SK-N-SH (cell line): ENCODE measurements around the gene SEC31B. TPM values are rescaled to one million over a fixed set of nuclear protein-coding genes. Genes with fewer than 3 reads are reported as not detected.

ENCODE experiments used
- CTCF ChIA-PET: fragments of 300-600, 350-600 bp; formaldehyde crosslinking; extraction: SDS; loops from one replicate; lab custom pipeline; 2021; lab: Yijun Ruan, JAX
- POLR2A ChIA-PET: fragments of 350-600 bp; sonication (Branson Sonifier 250); formaldehyde crosslinking; extraction: SDS; loops from one replicate; lab custom pipeline; 2020; ENCODE audit warnings: antibody characterized with exemption, inconsistent platforms; lab: Yijun Ruan, JAX
- DNase-seq: peaks from one replicate; pipeline ENCODE4 v3.0.0; 2012
- H2AFZ ChIP-seq: fragments of 200-600 bp; sonication (generic); 2 replicates; pipeline ENCODE4 v1.8.1; 2016; ENCODE audit warnings: antibody characterized with exemption, mild to moderate bottlenecking, low read depth
- H3F3A ChIP-seq: fragments of 200-600 bp; sonication (generic); replicated peaks from 2 replicates; pipeline ENCODE3; 2016; ENCODE audit warnings: antibody characterized with exemption, mild to moderate bottlenecking; ENCODE audit not compliant: insufficient read depth
- H3K27ac ChIP-seq, 2 experiments: fragments of 200-500 bp in 1 of 2; fragments of 200-600 bp in 1 of 2; sonication (Bioruptor generic) in 1 of 2; sonication (generic), shearing (Covaris generic) in 1 of 2; 2 replicates each; pipeline versions ENCODE4 v1.5.1 to v1.6.1; 2014 to 2016; ENCODE audit warnings: low read depth in 2 of 2, inconsistent platforms in 1 of 2, low read length in 1 of 2, mild to moderate bottlenecking in 1 of 2, mixed read lengths in 1 of 2
- H3K27me3 ChIP-seq: fragments of 200-600 bp; sonication (generic), shearing (Covaris generic); 2 replicates; pipeline ENCODE4 v1.6.1; 2016; ENCODE audit warnings: mixed run types; ENCODE audit not compliant: insufficient read depth
- H3K36me3 ChIP-seq, 2 experiments: fragments of 200-500 bp in 1 of 2; fragments of 200-600 bp in 1 of 2; sonication (Bioruptor generic) in 1 of 2; sonication (generic) in 1 of 2; replicated peaks in 1 of 2; 2 replicates each; pipeline versions ENCODE3 to v1.5.1; 2014 to 2016; ENCODE audit warnings: low read length in 1 of 2, mild to moderate bottlenecking in 1 of 2; ENCODE audit not compliant: insufficient read depth in 2 of 2, control insufficient read depth in 1 of 2
- H3K4me1 ChIP-seq, 2 experiments: fragments of 200-500 bp in 1 of 2; fragments of 200-600 bp in 1 of 2; sonication (Bioruptor generic) in 1 of 2; sonication (generic), shearing (Covaris generic) in 1 of 2; 2 replicates each; pipeline versions ENCODE4 v1.5.1 to v1.6.1; 2014 to 2016; ENCODE audit warnings: low read depth in 1 of 2, low read length in 1 of 2, mixed run types in 1 of 2; ENCODE audit not compliant: insufficient read depth in 2 of 2, control insufficient read depth in 1 of 2
- H3K4me2 ChIP-seq: fragments of 200-600 bp; sonication (generic), shearing (Covaris generic); 2 replicates; pipeline ENCODE4 v1.6.1; 2017; ENCODE audit warnings: mixed run types
- H3K4me3 ChIP-seq, 2 experiments: fragments of 200-500 bp in 1 of 2; fragments of 200-600 bp in 1 of 2; sonication (Bioruptor generic) in 1 of 2; sonication (generic), shearing (Covaris generic) in 1 of 2; 2 replicates each; pipeline versions ENCODE4 v1.5.1 to v1.8.1; 2014 to 2016; ENCODE audit warnings: low read depth in 2 of 2, inconsistent platforms in 1 of 2, low read length in 1 of 2, mild to moderate bottlenecking in 1 of 2, mixed read lengths in 1 of 2, moderate library complexity in 1 of 2
- H3K79me2 ChIP-seq: fragments of 200-600 bp; sonication (generic); 2 replicates; pipeline ENCODE4 v1.8.1; 2017; ENCODE audit warnings: mild to moderate bottlenecking; ENCODE audit not compliant: insufficient read depth
- H3K9ac ChIP-seq: fragments of 200-600 bp; sonication (generic); 2 replicates; pipeline ENCODE4 v1.6.1; 2017; ENCODE audit warnings: mixed run types
- H3K9me2 ChIP-seq: fragments of 200-600 bp; sonication (generic); 2 replicates; pipeline ENCODE4 v1.6.1; 2017; ENCODE audit warnings: mixed run types
- H3K9me3 ChIP-seq: fragments of 200-600 bp; sonication (generic); 2 replicates; pipeline ENCODE4 v1.6.1; 2017; ENCODE audit warnings: mixed run types, mild to moderate bottlenecking, moderate library complexity
- H4K20me1 ChIP-seq: fragments of 200-600 bp; sonication (generic); 2 replicates; pipeline ENCODE4 v1.6.1; 2017; ENCODE audit warnings: mild to moderate bottlenecking, mixed run types; ENCODE audit not compliant: insufficient read depth
- ELF1 ChIP-seq: IDR thresholded peaks from 2 replicates; pipeline ENCODE4 v1.4.0; 2012
- EZH2phosphoT487 ChIP-seq: fragments of 200-600 bp; sonication (generic); IDR thresholded peaks from 2 replicates; pipeline ENCODE4 v1.6.1; 2017; ENCODE audit warnings: low read depth, mixed run types, mild to moderate bottlenecking, antibody characterized with exemption, moderate library complexity, borderline replicate concordance
- FOSL2 ChIP-seq: IDR thresholded peaks from 2 replicates; pipeline ENCODE4 v1.4.0; 2012; ENCODE audit warnings: low read depth, mild to moderate bottlenecking, moderate library complexity, borderline replicate concordance
- FOXJ3 ChIP-seq: sonication (generic); formaldehyde crosslinking; IDR thresholded peaks from 2 replicates; pipeline ENCODE4 v1.5.1; 2020; ENCODE audit warnings: mild to moderate bottlenecking, missing genetic modification reagents
- FOXM1 ChIP-seq: IDR thresholded peaks from 2 replicates; pipeline ENCODE4 v1.4.0; 2012; ENCODE audit warnings: low read depth, mild to moderate bottlenecking
- MAX ChIP-seq: IDR thresholded peaks from 2 replicates; pipeline ENCODE4 v1.4.0; 2012; ENCODE audit warnings: low read depth
- MEF2A ChIP-seq: IDR thresholded peaks from 2 replicates; pipeline ENCODE4 v1.4.0; 2012; ENCODE audit warnings: low read depth, borderline replicate concordance
- NRF1 ChIP-seq: IDR thresholded peaks from 2 replicates; pipeline ENCODE4 v1.6.1; 2012; ENCODE audit warnings: low read depth, mild to moderate bottlenecking, low read length
- RAD21 ChIP-seq: IDR thresholded peaks from 2 replicates; pipeline ENCODE4 v1.6.1; 2012; ENCODE audit warnings: mild to moderate bottlenecking, low read length
- RCOR1 ChIP-seq: fragments of 150-350 bp; IDR thresholded peaks from 2 replicates; pipeline ENCODE4 v1.6.1; 2017; ENCODE audit warnings: antibody characterized with exemption, low read length
- REST ChIP-seq: IDR thresholded peaks from 2 replicates; pipeline ENCODE4 v1.6.1; 2012; ENCODE audit warnings: mild to moderate bottlenecking, low read depth, low read length, moderate library complexity
- RFX5 ChIP-seq: IDR thresholded peaks from 2 replicates; pipeline ENCODE4 v1.6.1; 2012; ENCODE audit warnings: mild to moderate bottlenecking, improper control_type of control experiment, low read length
- TCF12 ChIP-seq: IDR thresholded peaks from 2 replicates; pipeline ENCODE4 v1.4.0; 2012
- TEAD4 ChIP-seq: IDR thresholded peaks from 2 replicates; pipeline ENCODE4 v1.4.0; 2012; ENCODE audit warnings: mild to moderate bottlenecking, borderline replicate concordance; ENCODE audit not compliant: insufficient read depth
- ZBTB33 ChIP-seq: IDR thresholded peaks from 2 replicates; pipeline ENCODE4 v1.4.0; 2012; ENCODE audit warnings: low read depth, borderline replicate concordance
- WGBS: methylation state at CpG from one replicate; pipeline ENCODE4 v1.1.6; 2017; ENCODE audit warnings: low lambda C conversion rate; 5-methylcytosine and 5-hydroxymethylcytosine counted together
- polyA plus RNA-seq, 3 experiments: library from polyadenylated mRNA; depleted of rRNA; stranded (reverse); fragments of >200 nt; gene quantifications; 2 replicates each; pipeline ENCODE4 v1.2.3, GENCODE V29; 2012
- TF ChIP-seq, protein P1 (sequence below): fragments of 150-350 bp; IDR thresholded peaks from 2 replicates; pipeline ENCODE4 v1.6.1; 2017; ENCODE audit warnings: antibody characterized with exemption, low read length, low read depth, borderline replicate concordance

SEC31B gene
- polyA plus RNA-seq, 1 of the 3 experiments (the other 2 are of a cell fraction), result 8.8 TPM

DNA sequence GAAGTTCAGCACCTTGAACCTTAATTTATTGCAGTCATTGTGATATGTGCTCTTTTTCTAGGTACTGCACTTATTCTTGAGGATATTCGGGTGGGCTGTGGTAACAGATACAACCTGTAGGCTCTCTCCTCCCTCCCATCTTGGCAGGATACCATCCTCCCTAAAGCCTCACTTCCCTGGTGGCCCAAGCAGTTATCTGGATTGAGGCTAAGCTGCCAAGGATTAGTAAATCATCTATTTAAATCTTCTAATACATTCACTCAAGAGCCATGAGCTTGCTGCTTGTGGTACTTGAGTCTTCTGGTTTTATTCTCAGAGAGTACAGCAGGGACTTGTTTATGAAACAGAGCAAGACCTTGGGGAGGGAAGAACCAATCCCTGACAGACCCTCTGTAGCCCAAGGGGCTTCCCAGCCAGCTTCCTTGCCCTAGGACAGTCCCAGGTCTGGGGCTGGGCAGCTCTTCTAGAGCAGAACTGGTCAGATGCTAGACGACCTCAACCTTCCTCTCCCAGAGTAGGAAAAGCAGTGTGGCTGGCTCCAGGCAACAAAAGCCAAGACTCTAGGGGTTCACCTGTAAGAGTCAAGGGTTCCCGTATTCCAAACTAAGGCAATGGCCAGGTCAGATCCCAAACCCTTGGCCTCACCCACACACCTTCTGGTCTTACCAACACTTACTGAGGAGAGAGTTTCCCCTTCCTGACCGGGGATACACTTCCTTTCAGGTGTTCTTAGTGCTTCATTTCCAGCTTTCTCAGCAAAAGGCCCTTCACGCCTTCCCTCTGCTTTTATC is 35.6 kb downstream of the SEC31B start:
- Histone ChIP-seq H3K9ac (no peak overlapping the region), H3K9me3 (no peaks in the 10 kb centered on the region), H3K4me3 (no peak overlapping the region), H3F3A (no peaks in the 10 kb centered on the region), H3K79me2 (no peaks in the 10 kb centered on the region), H4K20me1 (no peaks in the 10 kb centered on the region), H3K27ac (no peak overlapping the region), H3K36me3 (peaks cover 0 to 6% of the 10 kb centered on the region in 2 experiments), H3K4me1 (peaks cover 0 to 13% of the 10 kb centered on the region in 2 experiments; a peak in 1 of 4 replicates), H3K27me3 (peaks cover 17% of the 10 kb centered on the region; the same call in 1 of the 2 replicates), H3K9me2 (no peaks in the 10 kb centered on the region), H2AFZ (no peak overlapping the region), H3K4me2 (no peak overlapping the region)
- DNase-seq, result no peak
- TF ChIP-seq FOXM1, result no peak
- TF ChIP-seq ZBTB33, result no peak
- no peak for TF ChIP-seq FOSL2
- TF ChIP-seq TEAD4, result no peak
- TF ChIP-seq MEF2A, result no peak
- TF ChIP-seq EZH2phosphoT487, result no peak
- TF ChIP-seq ELF1, result no peak
- no peak for TF ChIP-seq TCF12
- TF ChIP-seq RCOR1, result no peak
- TF ChIP-seq MAX, result no peak
- TF ChIP-seq, protein P1, sequence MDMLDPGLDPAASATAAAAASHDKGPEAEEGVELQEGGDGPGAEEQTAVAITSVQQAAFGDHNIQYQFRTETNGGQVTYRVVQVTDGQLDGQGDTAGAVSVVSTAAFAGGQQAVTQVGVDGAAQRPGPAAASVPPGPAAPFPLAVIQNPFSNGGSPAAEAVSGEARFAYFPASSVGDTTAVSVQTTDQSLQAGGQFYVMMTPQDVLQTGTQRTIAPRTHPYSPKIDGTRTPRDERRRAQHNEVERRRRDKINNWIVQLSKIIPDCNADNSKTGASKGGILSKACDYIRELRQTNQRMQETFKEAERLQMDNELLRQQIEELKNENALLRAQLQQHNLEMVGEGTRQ, result no peak
- no peak for TF ChIP-seq REST
- TF ChIP-seq RAD21, result no peak
- TF ChIP-seq RFX5, result no peak
- TF ChIP-seq NRF1, result no peak
- no peak for TF ChIP-seq FOXJ3 (CRISPR knock-in tag)
- POLR2A ChIA-PET, result no interaction called here
- 52% methylated on average over 4 of the region's 5 CpGs for whole genome bisulfite sequencing
- CTCF ChIA-PET, result interaction anchor here (1.0 to 10.3 kb wide), 18 partner anchors 11 to 251 kb away, joined by 3 to 158 read pairs (median 12); partner anchors contain the start of gene WNT8B
